PFSK-1 (cell line): ENCODE data around the gene HFE.

Source experiments
- POLR2AphosphoS5 ChIP-seq: IDR thresholded peaks from 2 replicates; pipeline ENCODE4 v1.6.1; 2012; ENCODE audit warnings: low read depth, mild to moderate bottlenecking, control low read depth, low read length, moderate library complexity
- SIN3A ChIP-seq: IDR thresholded peaks from 2 replicates; pipeline ENCODE4 v1.6.1; 2012; ENCODE audit warnings: mild to moderate bottlenecking, low read length, moderate library complexity, borderline replicate concordance; ENCODE audit not compliant: insufficient read depth
- TAF1 ChIP-seq: IDR thresholded peaks from 2 replicates; pipeline ENCODE4 v1.6.1; 2012; ENCODE audit warnings: low read length, control low read depth, borderline replicate concordance; ENCODE audit not compliant: insufficient read depth
- TF ChIP-seq, protein P1 (sequence below), 2 experiments: IDR thresholded peaks; 2 replicates each; pipeline versions ENCODE4 v1.6.1 to v1.8.0; 2011 to 2012; ENCODE audit warnings: low read depth in 2 of 2, low read length in 2 of 2, control low read depth in 1 of 2, inconsistent platforms in 1 of 2, mild to moderate bottlenecking in 1 of 2, moderate library complexity in 1 of 2; ENCODE audit not compliant: insufficient read depth in 1 of 2

DNA sequence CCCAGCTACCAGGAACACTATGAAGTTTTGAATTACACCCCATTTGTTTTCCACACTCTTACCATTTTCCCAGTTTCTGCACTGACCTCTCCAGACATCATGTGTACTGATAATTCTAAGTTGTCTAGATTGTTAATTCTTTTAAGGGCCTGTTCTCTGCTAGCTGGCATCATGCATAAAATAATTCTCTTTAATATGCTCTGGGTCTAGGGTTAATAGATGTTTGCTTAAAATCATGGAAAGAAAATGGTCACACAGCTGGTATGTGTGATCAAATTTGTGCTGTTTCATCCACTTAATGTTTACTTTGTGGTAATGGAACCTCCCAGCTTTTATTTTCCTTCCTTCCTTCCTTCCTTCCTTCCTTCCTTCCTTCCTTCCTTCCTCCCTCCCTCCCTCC, 49.1 kb downstream of the HFE start:
- TF ChIP-seq, protein P1, sequence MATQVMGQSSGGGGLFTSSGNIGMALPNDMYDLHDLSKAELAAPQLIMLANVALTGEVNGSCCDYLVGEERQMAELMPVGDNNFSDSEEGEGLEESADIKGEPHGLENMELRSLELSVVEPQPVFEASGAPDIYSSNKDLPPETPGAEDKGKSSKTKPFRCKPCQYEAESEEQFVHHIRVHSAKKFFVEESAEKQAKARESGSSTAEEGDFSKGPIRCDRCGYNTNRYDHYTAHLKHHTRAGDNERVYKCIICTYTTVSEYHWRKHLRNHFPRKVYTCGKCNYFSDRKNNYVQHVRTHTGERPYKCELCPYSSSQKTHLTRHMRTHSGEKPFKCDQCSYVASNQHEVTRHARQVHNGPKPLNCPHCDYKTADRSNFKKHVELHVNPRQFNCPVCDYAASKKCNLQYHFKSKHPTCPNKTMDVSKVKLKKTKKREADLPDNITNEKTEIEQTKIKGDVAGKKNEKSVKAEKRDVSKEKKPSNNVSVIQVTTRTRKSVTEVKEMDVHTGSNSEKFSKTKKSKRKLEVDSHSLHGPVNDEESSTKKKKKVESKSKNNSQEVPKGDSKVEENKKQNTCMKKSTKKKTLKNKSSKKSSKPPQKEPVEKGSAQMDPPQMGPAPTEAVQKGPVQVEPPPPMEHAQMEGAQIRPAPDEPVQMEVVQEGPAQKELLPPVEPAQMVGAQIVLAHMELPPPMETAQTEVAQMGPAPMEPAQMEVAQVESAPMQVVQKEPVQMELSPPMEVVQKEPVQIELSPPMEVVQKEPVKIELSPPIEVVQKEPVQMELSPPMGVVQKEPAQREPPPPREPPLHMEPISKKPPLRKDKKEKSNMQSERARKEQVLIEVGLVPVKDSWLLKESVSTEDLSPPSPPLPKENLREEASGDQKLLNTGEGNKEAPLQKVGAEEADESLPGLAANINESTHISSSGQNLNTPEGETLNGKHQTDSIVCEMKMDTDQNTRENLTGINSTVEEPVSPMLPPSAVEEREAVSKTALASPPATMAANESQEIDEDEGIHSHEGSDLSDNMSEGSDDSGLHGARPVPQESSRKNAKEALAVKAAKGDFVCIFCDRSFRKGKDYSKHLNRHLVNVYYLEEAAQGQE (IDR thresholded peaks at IDR 0.05; ENCODE audit: insufficient read depth in 1 of 2, low read depth in 2 of 2, low read length in 2 of 2): no peak
- TF ChIP-seq POLR2AphosphoS5 (no peak), TAF1 (no peak), SIN3A (no peak)
